GM21786 (cell line): ENCODE measurements around the gene USP2.
A peak's percentile ranks its signal among the peaks of the same experiment; 100 is the strongest.

ENCODE experiments used
- ATAC-seq: cut with Tn5 transposase; IDR thresholded peaks from one replicate; pipeline ENCODE4 v1.9.1; 2021; ENCODE audit not compliant: unreplicated experiment

The USP2 gene

GRCh38 chr11:119345685-119346084 is 35.8 kb downstream of the USP2 start:
- no peak for ATAC-seq

- no peak for ATAC-seq
Measured at GRCh38 chr11:119344291-119345010, 37.0 kb downstream of the USP2 start.

- no peak for ATAC-seq
Measured at GRCh38 chr11:119343726-119344125, 37.8 kb downstream of the USP2 start.

DNA sequence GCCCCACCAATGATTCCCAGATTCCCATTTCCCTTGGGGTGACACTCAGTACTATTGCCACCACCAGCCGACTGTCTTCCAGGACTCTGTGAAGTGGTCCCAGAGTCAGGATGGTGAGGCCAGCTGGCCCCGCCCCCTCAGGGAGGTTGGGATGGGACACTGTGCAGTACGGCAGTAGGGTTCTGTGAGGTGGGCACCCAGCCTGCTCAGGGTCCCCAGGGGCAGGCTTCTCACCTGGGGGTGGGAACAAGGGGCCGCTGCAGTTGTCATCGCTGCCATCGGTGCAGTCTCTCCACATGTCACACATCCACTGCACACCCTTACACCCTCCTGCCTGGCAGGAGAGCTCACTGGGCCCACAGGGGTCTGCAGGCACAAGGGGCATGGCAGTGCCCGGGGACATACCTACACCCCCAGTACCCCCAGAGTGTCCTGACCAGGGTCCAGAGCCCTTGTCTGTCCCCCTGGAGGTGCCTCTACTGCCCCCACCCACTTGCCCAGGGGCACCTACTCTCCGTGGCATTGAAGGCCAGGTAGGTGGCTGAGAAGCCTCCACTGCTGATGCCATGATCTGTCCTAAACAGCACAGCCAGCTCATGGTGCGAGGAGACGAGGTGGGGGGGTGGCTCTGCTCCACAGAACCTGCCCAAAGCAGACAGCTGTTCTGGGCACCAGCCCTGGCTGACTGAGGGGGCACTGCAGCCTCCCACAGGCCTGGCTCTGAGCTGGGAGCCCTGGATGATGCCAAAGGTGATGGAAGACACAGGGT is 38.9 kb downstream of the USP2 start:
- no peak for ATAC-seq

- no peak for ATAC-seq
Measured at GRCh38 chr11:119342023-119342300, 39.5 kb downstream of the USP2 start.

- ATAC-seq, result no peak
Measured at GRCh38 chr11:119341222-119342022, 40.1 kb downstream of the USP2 start.

DNA sequence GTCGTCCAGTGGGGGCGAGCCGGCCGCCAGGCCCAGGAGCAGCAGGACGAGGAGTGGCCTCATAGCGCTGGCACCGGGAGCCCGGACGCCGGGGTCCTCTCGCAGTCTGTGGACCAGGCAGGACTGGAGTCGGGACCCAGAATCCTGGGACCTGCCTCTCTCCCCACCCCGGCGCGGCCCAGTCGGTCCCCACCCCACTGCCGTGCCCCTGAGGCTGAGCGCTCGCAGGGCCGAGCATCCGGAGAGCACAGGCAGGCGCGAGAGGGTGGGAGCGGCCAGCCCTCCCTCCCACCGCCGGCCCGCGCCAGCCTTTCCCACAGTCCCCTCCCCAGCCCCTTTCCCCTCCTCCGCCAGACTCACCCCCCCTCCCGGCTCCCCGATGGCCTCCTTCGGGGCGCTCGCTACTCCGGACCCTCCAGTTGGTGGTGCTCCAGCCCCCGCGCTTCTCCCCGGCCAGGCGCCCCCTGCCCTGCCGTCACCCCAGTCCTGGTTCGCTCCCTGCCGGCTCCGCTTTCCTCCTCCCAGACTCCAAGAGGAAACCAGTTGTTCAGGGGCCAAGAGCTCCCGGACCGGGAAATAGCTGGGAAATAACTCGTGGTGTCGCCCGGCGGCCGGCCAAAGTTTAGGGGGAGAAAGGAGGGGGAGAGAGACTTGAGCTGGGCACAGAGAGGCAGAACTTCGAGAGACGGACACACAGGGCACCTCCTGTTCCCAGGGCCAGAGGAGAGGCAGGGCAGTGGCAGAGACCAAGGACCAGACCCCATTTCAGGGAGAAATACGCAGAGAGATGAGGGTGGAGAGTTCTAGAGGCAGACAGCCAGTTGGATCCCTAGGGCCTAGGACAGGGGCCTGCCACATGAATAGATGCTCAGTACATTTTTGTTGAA is 40.9 kb downstream of the USP2 start, which contains the start of gene C1QTNF5:
Gene C1QTNF5, minus strand, starts transcription at position 549 of the 887 bp plus-strand sequence. Its CDS starts 486 bp downstream, at position 63.
- ATAC-seq, result no peak

DNA sequence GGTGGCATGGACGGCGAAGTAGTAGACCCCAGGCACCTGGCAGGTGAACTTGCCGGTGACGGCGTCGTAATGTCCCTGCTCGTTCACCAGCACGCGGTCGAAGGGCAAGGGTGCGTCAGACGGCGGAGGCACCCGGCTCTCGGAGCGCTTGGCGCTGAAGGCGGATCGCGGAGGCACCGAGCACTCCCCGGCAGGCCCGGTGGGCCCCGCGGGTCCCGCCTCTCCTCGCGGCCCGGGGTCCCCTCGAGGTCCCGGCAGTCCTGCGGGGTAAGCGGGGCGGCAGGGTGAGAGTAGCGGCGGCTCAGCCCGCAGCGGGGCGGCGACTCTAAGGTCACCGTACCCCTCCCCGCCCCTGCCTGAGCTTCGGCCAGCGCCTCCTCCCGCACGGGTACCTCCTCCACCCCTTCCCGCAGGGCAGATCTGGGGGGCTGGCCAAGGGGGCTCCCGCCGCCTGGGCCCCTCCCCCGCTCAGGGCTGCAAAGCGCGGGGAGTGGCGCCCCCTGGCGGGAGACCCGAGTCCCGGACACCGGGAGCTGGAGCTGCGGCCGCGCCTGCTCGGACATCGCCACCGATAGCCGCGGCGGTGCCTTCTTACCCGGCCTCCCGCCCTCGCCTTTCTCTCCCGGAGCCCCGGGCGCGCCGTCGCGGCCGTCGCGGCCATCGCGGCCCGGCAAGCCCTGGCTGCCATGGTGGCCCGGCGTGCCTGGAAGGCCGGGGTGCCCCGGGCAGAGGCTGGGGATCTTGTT is 41.7 kb downstream of the USP2 start:
- ATAC-seq, result no peak

- no peak for ATAC-seq
Measured at GRCh38 chr11:119338965-119339588, 42.4 kb downstream of the USP2 start.

DNA sequence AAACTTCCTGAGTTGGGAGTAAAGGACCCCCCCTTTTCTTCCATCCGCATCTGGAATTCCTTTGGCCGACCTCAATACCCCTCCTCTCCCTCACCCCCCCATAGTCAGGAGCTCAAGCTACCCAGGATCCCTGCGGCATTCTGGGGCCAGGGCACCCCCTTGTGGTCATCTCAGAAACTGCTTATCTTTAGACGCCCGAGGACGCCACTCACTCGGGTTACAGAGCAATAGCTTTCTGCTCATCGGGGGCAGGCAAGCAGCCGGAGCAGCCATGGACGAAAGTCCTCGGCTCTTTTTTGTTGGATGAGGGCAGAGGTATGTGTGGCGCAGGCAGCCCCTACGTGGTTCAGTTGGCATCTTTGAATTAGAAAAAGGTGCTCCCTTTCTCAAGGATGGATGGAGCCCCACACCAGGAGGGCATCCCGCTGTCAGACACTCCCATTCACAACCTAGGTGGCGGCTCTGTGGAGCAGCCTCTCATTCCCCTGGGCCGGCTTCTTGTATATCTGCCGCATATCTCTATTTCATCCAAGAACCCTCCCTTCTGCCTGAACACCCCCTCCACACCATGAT is 43.1 kb downstream of the USP2 start:
- no peak for ATAC-seq

DNA sequence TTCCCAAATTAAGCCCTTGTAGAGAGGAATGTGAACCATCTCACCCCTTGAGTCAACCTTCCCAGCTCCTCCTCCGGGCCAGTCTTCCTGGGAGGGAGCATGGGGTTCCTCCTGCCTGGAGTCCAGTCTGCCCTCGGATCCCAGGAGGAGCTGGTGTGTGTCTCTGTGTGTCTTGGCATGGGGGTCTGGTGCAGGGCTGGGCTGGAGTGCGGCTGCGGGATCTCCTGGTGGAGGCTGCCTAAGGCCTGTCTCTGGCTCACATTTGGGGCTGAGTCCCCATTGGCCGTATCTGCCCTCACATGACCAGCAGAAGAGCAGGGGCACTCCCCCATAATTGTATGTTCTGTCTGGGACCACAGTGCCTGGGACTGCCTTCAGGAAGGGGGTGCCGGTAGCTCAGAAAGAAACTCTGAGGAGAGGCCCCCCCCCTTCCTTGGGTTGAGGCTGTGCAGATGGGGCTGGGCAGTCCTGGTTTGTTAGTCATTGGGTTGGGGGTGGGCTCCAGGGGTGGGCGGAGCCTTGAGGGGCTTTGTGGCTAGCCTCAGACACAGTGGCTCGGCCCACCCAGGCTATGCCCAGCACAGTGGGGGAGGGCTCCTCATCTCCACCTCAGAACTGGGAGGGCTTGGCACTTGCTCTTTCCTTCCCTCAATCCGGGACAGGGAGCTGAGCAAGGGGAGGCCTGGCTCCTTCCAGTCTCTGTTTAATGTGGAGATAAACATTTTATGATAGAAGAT is 43.7 kb downstream of the USP2 start:
- no peak for ATAC-seq

DNA sequence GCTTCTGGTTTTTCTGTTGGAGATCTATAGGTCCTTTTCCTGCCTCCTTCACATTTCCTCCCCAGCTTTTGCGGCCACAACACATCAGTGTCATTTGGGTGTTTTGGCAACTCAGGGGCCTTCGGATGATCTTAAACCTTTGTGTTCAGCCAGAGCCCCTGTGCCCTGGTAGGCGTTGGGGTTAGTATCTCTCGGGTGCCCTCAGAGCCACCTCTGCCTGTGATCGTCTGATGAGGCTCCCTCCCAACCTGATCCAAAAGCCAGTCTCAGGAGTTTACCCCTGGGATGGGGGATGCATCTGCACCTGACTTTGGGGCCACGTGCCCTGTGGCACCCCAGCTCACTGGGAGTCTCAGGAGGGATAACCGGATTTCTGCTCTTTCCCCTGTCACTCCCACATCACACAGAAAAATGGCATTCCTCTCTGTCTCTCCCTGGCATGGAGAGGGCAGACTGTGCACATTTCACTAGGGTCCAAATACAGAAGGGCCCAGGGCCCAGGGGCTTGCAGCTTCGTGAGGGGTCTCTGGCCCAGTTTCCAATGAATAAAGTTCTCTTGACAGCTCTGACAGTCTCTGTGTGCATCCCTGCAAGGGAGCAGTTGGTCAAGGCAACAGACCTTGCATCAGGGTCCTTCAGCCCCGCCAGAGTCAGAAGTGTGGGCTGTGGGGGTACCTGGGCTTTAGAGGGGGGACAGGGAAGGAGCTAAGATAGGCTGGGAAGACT is 44.6 kb downstream of the USP2 start:
- no peak for ATAC-seq

DNA sequence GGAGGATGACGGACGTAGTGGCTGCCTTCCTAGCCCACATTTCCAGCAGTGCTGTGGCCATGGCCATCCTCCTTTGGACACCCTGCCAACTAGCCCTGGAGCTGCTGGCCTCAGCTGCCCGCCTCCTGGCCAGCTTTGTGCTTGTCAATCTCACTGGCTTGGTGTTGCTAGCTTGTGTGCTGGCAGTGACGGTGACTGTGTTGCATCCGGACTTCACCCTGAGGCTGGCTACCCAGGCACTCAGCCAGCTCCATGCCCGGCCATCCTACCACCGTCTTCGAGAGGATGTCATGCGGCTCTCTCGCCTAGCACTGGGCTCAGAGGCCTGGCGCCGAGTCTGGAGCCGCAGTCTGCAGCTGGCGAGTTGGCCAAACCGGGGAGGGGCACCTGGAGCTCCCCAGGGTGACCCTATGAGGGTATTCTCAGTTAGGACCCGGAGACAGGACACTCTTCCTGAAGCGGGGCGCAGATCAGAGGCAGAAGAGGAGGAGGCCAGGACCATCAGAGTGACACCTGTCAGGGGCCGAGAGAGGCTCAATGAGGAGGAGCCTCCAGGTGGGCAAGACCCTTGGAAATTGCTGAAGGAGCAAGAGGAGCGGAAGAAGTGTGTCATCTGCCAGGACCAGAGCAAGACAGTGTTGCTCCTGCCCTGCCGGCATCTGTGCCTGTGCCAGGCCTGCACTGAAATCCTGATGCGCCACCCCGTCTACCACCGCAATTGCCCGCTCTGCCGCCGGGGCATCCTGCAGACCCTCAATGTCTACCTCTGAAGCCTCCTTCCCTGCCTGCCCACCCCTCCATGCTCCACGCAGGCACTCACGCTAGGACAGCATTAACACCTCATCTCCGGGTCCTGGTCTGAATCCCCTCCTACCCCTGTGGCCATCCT is 45.6 kb downstream of the USP2 start:
- ATAC-seq, result no peak

GRCh38 chr11:119335091-119335654 is 46.3 kb downstream of the USP2 start:
- no peak for ATAC-seq

GRCh38 chr11:119334174-119334930 is 47.1 kb downstream of the USP2 start, which contains the start of gene RNF26:
RNF26 (plus strand) TSS chr11:119334527; CDS start chr11:119335123, 596 bp downstream.
- ATAC-seq, result peak; percentile 87
